Keratinocyte (primary cell): ENCODE results near the gene ABCC9. TPM values are rescaled to one million over a fixed set of nuclear protein-coding genes. Genes with fewer than 3 reads are reported as not detected.

ENCODE experiments used
- DNase-seq: peaks from one replicate; pipeline ENCODE4 v3.0.0-alpha.2; 2011; ENCODE audit warnings: low read depth, missing footprints, low spot score
- FAIRE-seq: peaks from 2 replicates; lab custom pipeline; 2011; peaks lifted over from hg19 to GRCh38; lab: Jason Lieb, UNC
- H2AFZ ChIP-seq: 2 replicates; pipeline ENCODE4 v1.6.0; 2012; ENCODE audit warnings: low read length, control low read depth, inconsistent platforms; ENCODE audit not compliant: control insufficient read depth
- H3K27ac ChIP-seq: 2 replicates; pipeline ENCODE4 v1.5.1; 2011; ENCODE audit warnings: low read length; ENCODE audit not compliant: control insufficient read depth, insufficient read depth
- H3K27me3 ChIP-seq: 3 replicates; pipeline ENCODE4 v1.6.0; 2011; ENCODE audit warnings: low read length; ENCODE audit not compliant: control insufficient read depth, insufficient read depth; ENCODE audit errors: extremely low read depth
- H3K36me3 ChIP-seq, 2 experiments: 2 replicates in 1 of 2; 3 replicates in 1 of 2; pipeline ENCODE4 v1.5.1; 2011; ENCODE audit warnings: low read length in 2 of 2, mild to moderate bottlenecking in 1 of 2; ENCODE audit not compliant: control insufficient read depth in 2 of 2, insufficient read depth in 2 of 2; ENCODE audit errors: extremely low read depth in 1 of 2
- H3K4me1 ChIP-seq: 3 replicates; pipeline ENCODE4 v1.5.1; 2011; ENCODE audit warnings: low read length; ENCODE audit not compliant: control insufficient read depth, insufficient read depth; ENCODE audit errors: extremely low read depth
- H3K4me2 ChIP-seq: 3 replicates; pipeline ENCODE4 v1.6.0; 2011; ENCODE audit warnings: low read depth, low read length; ENCODE audit not compliant: control insufficient read depth, insufficient read depth; ENCODE audit errors: extremely low read depth
- H3K4me3 ChIP-seq, 3 experiments: fragments of 200-600 bp in 1 of 3; sonication (generic) in 1 of 3; 2 replicates in 2 of 3; 3 replicates in 1 of 3; pipeline ENCODE4 v1.5.1; 2011 to 2016; ENCODE audit warnings: low read length in 3 of 3, mild to moderate bottlenecking in 3 of 3, control low read depth in 2 of 3, inconsistent platforms in 1 of 3, low read depth in 1 of 3, mixed read lengths in 1 of 3, mixed run types in 1 of 3, moderate library complexity in 1 of 3; ENCODE audit not compliant: control insufficient read depth in 2 of 3, insufficient read depth in 2 of 3; ENCODE audit errors: extremely low read depth in 1 of 3
- H3K79me2 ChIP-seq: 2 replicates; pipeline ENCODE4 v1.6.0; 2012; ENCODE audit warnings: low read length; ENCODE audit not compliant: control insufficient read depth, insufficient read depth
- H3K9ac ChIP-seq: 3 replicates; pipeline ENCODE4 v1.6.0; 2011; ENCODE audit warnings: low read length; ENCODE audit not compliant: control insufficient read depth, insufficient read depth; ENCODE audit errors: extremely low read depth
- H3K9me1 ChIP-seq: 3 replicates; pipeline ENCODE4 v1.6.0; 2011; ENCODE audit warnings: low read length; ENCODE audit not compliant: control insufficient read depth, insufficient read depth; ENCODE audit errors: extremely low read depth
- H3K9me3 ChIP-seq: 2 replicates; pipeline ENCODE4 v1.5.1; 2012; ENCODE audit warnings: low read depth, low read length; ENCODE audit not compliant: control insufficient read depth
- H4K20me1 ChIP-seq: 3 replicates; pipeline ENCODE4 v1.6.0; 2011; ENCODE audit warnings: low read length; ENCODE audit not compliant: control insufficient read depth, insufficient read depth; ENCODE audit errors: extremely low read depth
- EZH2 ChIP-seq: IDR thresholded peaks from one replicate; pipeline ENCODE4 v1.6.1; 2012; ENCODE audit warnings: inconsistent platforms, mild to moderate bottlenecking, low read length, moderate library complexity
- dilution Hi-C: fragments of 300-500 bp; cut with MboI; formaldehyde crosslinking; loops from one replicate; pipeline ENCODE4 v1.7.0; 2020; ENCODE audit warnings: low sequenced_read_pairs; ENCODE audit not compliant: extremely low pct_ligation_motif_present
- polyA plus RNA-seq, 5 experiments: library from polyadenylated mRNA; depleted of rRNA in 3 of 5; stranded (reverse) in 3 of 5; stranded (forward) in 1 of 5; unstranded in 1 of 5; fragments of >200 nt; gene quantifications; 1 replicate in 1 of 5; 2 replicates in 3 of 5; 3 replicates in 1 of 5; pipeline versions ENCODE4 v1.2.1 to v1.2.3, GENCODE V29; 2011 to 2012; ENCODE audit warnings: missing spikeins in 2 of 5, low read depth in 1 of 5, low replicate concordance in 1 of 5
- TF ChIP-seq, protein P1 (sequence below), 3 experiments: IDR thresholded peaks in 1 of 3; conservative IDR thresholded peaks in 1 of 3; optimal IDR thresholded peaks in 1 of 3; 2 replicates in 2 of 3; 3 replicates in 1 of 3; pipeline versions ENCODE3 to v1.5.1; 2011; ENCODE audit warnings: low read length in 3 of 3, mild to moderate bottlenecking in 3 of 3, moderate library complexity in 2 of 3, control low read depth in 1 of 3, inconsistent platforms in 1 of 3; ENCODE audit not compliant: insufficient read depth in 2 of 3; ENCODE audit errors: extremely low read depth in 1 of 3

Gene ABCC9
- polyA plus RNA-seq, 1 donor (not counting 4 experiments of a cell fraction or from before 2014, with no cell fraction given), result not detected

- Histone ChIP-seq H3K4me3 (no peak overlapping the region), H3K4me1 (no peaks in the 10 kb centered on the region), H3K4me2 (no peak overlapping the region), H3K9ac (no peak overlapping the region), H4K20me1 (no peaks in the 10 kb centered on the region), H3K9me3 (no peaks in the 10 kb centered on the region), H3K9me1 (no peaks in the 10 kb centered on the region), H2AFZ (no peak overlapping the region), H3K79me2 (no peaks in the 10 kb centered on the region), H3K27ac (no peak overlapping the region), H3K36me3 (no peaks in the 10 kb centered on the region), H3K27me3 (peaks cover 8% of the 10 kb centered on the region)
- DNase-seq (no peak), FAIRE-seq (no peak)
- dilution Hi-C loops, result no loop called here
- TF ChIP-seq, protein P1, sequence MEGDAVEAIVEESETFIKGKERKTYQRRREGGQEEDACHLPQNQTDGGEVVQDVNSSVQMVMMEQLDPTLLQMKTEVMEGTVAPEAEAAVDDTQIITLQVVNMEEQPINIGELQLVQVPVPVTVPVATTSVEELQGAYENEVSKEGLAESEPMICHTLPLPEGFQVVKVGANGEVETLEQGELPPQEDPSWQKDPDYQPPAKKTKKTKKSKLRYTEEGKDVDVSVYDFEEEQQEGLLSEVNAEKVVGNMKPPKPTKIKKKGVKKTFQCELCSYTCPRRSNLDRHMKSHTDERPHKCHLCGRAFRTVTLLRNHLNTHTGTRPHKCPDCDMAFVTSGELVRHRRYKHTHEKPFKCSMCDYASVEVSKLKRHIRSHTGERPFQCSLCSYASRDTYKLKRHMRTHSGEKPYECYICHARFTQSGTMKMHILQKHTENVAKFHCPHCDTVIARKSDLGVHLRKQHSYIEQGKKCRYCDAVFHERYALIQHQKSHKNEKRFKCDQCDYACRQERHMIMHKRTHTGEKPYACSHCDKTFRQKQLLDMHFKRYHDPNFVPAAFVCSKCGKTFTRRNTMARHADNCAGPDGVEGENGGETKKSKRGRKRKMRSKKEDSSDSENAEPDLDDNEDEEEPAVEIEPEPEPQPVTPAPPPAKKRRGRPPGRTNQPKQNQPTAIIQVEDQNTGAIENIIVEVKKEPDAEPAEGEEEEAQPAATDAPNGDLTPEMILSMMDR (optimal IDR thresholded peaks at IDR 0.05 in 1 of 3, IDR thresholded peaks at IDR 0.05 in 1 of 3, conservative IDR thresholded peaks at IDR 0.05 in 1 of 3; ENCODE audit: extremely low read depth in 1 of 3, insufficient read depth in 2 of 3, low read length in 3 of 3), result no peak
- no peak for TF ChIP-seq EZH2
These were observed 5.8 kb upstream of the ABCC9 start for GRCh38 chr12:21946983-21947382.

DNA sequence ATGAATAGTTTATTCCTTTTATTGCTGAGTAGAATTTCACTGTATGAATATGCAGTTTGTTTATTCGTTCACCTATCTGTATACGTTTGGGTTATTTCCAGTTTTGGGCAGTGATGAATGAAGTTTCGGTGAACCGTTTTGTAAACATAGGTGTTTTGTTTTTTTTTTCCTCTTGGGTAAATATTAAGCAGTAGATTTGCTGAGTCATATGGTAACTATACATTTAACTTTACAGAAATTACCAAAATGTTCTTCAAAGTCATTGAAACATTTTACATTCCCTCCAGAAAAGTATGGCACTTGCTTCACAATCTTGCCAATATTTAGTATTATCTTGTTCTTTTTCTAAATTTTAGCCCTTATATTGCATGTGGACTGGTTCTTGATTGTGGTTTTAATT, 3.8 kb upstream of the ABCC9 start:
- no peak overlapping the region for H3K4me3 ChIP-seq
- dilution Hi-C loops, result no loop called here
- H3K27me3 ChIP-seq, result peaks cover 27% of the 10 kb centered on the region
- H3K79me2 ChIP-seq, result no peaks in the 10 kb centered on the region
- TF ChIP-seq, protein P1 (optimal IDR thresholded peaks at IDR 0.05 in 1 of 3, IDR thresholded peaks at IDR 0.05 in 1 of 3, conservative IDR thresholded peaks at IDR 0.05 in 1 of 3; ENCODE audit: extremely low read depth in 1 of 3, insufficient read depth in 2 of 3, low read length in 3 of 3), result no peak
- no peak for TF ChIP-seq EZH2
- DNase-seq (no peak), FAIRE-seq (no peak)
- no peaks in the 10 kb centered on the region for H3K9me3 ChIP-seq
- no peak overlapping the region for H3K4me2 ChIP-seq
- H2AFZ ChIP-seq, result no peak overlapping the region
- no peaks in the 10 kb centered on the region for H4K20me1 ChIP-seq
- peaks cover 7% of the 10 kb centered on the region for H3K4me1 ChIP-seq
- no peak overlapping the region for H3K27ac ChIP-seq
- no peaks in the 10 kb centered on the region for H3K9me1 ChIP-seq
- no peaks in the 10 kb centered on the region for H3K36me3 ChIP-seq
- H3K9ac ChIP-seq, result no peak overlapping the region
